Measurements from ENCODE around the gene RASSF5.
A peak's percentile ranks its signal among the peaks of the same experiment; 100 is the strongest.

Gene RASSF5

DNA sequence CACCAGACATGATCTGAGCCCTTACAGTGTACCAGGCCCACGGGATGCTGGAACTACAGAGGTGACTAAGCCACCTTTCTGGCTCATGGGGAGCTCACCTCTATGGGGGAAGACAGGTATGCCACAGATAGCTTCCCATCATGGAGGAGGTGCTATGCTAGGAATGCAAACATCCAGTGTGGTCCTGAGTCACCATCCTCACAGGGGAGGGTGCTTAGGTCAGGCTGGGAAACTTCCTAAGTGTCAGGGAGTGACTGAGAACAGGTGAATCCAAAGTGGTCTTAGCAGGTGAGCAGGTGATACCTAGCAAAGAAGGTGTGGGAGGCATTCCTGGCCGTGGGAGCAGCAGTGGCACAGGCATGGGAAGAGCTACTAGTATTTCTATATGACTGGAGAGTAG lies 8.6 kb upstream of the RASSF5 start:
- DNase-seq = no peak

DNA sequence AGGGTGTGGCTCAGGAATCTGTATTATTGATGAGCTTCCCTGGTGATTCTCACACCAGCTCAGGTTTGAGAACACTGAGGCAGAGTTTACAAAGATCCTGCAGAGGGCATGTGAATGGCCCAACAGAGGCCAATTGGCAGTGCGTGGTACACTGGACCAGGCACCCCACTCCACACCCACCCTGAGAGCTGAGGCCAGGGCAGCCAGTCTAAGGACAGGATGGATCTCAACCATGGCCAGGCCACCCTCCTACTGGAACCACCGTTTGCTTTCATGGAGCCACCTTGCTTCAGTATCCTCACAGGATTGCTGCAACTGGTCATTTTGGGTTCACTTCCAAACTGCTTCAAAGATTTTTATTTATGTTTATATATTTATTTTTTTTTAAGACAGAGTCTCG lies 7.3 kb upstream of the RASSF5 start:
- DNase-seq = no peak

DNA sequence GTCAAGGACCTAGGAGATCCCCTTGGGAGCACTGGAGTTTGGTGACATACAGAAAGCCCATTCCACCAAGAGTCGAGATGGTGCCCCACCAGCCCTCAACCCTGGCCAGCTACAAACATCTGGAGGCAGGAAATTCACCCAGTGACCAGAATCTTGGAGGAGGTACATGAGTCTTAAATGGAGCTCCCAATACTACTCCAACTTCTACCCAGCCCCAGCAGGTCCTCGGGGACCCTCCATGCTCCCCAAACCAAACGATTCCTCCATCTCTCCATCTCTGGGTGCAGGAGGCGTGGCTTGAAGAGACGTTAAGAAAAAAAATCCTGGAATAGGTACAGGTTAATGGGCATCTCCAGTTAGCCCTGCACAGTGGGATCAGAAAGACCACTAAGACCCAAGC lies 5.5 kb upstream of the RASSF5 start:
- no peak for DNase-seq

DNA sequence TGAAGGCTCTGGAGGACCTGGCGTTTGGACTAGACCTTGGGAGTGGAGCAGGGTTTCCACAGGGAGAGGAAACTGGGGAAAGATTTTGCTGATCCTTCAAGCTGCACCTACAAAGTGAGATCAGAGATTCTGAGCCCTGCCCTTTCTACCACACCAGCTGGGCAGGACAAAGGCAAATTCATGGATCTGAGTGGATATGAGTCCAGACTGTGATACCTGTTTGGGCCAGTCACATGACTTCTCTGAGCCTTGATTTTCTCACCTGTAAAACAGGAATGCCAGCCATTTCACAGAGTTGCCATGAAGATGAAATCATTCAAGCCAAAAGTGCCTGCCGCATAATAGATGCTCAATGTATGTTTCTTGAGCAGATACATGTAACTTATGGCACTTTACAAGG lies 4.9 kb upstream of the RASSF5 start:
- no peak for DNase-seq

DNA sequence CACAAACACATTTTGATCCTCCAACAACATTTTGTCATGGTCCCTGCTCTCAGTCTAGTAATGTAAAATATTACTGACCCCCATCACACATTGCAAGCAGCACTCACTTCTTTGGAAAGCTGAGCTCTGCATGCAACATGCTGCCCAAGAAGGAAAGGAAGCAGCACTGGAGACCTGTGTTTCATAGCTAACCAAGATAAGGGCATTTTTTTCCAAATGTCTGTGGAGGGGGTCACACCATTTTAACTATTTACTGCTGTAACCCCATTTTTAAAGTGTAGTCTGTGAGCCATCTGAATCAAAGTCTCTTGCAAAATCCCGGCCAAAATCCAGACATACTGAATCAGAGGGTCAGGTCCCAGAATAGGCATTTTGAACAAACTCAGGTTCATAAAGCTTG lies 4.5 kb upstream of the RASSF5 start:
- DNase-seq = no peak

DNA sequence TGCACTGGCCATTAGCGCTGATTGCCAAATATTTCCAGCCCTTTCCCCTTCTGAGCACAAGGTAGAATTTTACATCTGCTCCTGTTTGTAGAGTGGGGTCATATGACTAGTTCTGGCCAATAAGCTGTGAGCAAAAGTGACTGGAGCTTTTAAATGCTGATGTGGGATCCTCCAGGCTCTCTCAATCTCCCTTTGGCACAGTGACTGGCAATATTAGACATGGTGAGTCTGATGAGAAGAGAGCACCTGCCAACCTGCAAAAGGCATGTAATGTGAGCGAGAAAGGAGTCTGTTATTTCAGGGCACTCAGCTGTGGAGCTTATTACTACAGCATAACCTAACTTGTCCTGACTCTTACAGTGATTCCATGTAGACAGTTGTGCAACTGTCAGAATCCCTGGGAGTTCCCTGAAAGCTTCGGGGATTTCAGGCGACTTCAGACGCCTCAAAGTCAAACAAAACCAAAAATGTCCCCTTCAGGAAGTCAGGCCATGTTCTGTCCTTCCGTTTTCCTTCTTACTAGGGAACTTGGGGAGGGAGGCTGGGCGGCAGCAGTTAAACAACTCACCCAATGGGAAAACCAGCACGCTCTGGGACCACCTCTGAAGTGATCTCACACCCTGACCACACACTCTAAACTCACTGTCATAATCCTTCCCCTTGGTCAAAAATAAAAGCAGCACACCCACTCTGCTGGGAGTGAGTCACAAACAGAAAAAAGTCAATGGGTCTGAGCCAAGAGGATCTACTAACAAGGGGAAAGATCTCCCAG lies 3.6 kb upstream of the RASSF5 start:
- DNase-seq = peak; percentile 76

DNA sequence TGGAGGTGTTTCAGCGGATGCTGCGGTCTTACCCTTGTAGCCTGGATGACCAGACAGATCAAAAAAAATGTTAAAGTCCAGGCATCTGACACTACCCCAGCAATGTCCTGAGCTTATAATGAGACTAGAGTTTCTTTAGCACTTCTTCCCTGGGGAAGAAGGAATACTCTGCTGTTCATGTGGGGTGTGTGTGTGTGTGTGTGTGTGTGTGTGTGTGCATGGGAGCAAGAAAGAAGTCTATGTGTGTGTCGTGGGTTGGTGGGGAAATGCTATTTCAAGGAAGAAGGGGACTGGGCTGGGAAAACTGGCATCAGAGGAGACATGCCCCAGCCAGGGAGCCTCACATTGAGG lies 3.0 kb upstream of the RASSF5 start:
- DNase-seq = no peak

DNA sequence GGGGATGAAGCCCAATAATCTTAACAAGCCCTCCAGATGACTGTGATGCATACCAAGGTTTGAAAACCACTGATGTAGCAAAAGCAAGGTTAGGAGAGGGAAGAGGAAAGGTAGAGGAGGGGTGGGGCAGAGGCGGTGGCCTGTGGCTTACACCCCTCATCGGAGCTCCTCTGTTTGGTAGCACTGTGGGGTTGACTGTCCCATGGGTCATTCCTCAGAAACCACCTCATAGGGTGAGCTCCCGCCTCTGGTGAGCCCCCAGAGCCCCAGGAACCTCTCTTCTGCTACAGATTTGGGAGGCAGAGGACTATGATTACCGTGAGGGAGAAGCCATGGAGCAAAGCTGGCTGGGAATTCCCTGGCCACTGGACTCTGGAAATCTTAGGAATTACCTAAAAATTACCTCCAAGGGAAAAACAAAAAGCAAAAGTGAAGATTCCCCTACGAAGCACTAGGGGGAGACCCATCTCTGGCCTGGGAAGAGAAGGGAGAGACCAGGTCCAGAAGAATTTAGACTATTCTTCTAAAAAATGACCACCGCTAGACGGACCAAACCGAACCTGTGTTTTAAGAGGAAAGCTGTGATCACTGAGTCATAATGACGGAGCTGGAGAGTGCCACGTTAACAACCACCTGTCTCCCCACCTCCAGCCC lies 1.5 kb upstream of the RASSF5 start:
- no peak for DNase-seq

DNA sequence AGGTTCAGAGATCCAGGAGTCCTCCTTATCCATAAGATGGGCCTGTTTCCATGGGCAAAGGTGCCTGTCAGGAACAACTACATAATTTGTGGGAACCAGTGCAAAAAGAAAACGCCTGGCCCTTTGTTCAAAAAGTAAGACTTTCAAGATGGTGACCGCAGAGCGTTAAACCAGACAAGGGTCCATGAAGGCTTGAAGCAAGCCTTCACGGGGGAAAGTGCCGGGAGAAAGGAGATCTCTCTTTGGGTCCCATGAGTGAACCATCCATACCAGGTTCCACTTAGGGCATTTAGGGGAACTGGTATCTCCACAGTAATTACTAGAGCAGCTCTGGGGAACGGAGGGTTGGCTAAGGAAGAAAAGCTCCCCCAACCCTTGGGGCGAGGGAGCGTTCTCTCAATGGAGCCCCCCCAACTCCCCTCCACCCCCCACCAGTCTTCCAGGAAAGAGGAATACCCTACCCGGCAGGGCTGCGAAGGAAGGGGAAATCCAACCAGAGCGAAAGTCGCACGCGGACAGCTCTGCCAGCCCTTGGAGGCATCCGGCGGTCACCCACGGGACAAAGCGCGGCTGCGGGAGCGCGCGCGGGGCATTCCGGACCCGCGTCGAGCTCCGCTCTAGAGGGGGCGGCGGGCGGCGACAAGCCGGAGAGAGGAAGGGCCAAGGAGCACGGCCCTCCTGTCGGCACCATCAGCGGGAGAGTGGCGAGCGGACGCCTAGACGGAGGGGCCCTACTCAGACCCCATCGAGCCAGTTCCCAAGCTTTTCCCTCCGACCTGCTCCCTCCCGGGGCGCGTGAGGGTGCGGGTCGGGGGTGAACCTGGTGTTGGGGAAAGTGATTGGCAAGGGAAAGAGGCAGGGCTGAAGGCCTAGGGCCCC lies 687 bp upstream of the RASSF5 start:
- DNase-seq = peak; percentile 69

DNA sequence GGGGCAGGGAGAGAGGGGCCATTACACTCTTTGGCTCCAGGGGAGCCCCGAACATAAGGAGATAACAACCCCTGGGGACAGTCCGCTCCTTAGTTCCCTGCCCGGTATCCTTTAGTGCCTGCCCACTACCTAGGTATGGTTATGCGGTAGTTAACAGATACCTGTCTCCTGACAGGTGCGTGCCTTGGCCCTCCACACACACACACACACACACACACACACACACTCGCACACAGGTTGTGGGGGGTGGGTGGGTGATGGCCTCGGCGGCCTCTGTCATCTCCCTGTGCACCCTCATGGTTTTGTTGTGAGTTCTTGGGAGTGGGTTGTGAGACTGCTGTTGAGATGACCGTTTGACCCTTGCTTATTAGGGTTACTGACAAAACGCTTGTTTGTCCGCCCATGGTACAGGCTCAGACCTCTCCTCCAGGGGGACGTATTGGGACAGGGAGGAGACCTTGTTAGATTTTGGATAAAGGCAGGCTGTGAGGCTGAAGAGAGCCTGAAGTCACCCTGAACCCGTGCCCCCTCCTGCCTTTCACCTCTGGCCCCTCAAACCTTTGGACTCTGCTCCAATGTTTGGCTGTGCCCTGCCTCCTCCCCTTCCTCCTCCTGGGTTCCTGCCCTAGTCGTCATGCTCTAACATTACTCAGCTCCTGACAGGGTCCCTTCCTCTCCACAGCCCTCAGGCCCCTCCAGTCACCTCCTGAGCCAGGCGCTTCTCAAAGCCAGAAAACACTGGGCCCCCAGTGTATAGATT lies 979 bp downstream of the RASSF5 start:
- no peak for DNase-seq

DNA sequence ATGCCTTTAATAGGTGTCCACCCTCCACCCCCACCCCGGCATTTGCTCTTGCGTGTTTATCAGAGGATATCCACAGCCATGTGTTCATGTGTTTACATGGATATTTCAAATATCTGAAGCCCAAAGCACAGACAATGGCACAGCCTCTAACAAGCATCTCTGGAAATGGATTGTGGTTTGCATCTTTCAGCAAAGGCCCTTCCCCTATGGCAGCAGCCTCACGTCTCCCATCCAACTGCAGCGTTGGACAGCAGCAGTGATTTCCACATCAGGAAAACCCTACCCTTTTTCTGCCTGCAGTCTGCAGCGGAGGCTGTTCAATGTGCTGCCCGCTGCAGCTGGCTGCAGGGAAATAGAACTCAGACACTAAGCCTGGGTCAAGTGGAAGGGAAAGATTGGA lies 1.6 kb downstream of the RASSF5 start:
- DNase-seq = no peak

DNA sequence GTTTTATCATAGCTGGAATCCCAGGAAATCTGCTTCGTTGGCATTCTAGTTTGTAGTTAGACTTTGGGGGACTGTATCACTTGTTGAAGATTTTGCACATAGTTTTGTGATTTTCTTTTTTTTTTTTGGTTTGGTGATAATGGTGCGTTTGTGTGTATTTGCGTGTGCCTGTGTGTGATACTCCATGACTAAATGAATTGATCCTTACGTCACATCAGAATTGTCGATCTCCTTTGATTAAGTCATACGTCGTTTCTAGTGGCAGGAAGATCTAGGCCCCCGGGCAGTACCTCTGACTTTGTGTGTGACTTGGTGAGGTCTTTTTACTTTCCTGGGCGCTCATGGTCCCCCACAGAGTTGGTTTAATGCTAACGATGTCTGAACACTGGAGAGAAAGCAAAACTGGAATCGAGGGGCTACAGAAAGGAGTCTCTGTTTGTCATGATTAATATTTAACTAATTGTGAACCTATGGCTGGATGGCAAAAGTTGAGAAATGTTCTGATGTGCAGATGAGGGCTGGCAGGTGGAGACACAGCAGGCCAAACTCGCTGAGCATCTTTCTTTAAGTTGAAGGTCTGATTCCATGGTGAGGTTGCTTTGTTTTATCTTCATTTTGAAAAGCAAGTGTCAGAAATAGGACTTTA lies 2.4 kb downstream of the RASSF5 start:
- no peak for DNase-seq

DNA sequence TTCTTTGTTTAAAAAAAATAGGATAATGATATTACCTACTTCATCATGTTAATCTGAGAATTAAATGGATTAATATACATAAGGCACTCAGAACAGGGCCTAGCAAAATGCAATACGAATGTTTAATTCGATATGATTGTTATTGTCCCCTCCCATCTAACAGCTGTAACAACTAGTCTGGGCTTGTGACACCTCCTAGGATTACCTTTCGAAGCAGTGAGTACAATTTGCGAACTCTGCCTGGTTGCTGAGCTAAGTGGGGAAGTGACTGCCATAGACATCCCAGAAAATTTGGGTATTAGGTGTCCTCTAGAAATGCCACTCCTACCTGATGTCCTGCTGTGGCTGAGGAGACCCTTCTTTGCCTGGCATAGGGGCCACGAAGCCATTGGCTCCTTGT lies 3.0 kb downstream of the RASSF5 start:
- DNase-seq = no peak

DNA sequence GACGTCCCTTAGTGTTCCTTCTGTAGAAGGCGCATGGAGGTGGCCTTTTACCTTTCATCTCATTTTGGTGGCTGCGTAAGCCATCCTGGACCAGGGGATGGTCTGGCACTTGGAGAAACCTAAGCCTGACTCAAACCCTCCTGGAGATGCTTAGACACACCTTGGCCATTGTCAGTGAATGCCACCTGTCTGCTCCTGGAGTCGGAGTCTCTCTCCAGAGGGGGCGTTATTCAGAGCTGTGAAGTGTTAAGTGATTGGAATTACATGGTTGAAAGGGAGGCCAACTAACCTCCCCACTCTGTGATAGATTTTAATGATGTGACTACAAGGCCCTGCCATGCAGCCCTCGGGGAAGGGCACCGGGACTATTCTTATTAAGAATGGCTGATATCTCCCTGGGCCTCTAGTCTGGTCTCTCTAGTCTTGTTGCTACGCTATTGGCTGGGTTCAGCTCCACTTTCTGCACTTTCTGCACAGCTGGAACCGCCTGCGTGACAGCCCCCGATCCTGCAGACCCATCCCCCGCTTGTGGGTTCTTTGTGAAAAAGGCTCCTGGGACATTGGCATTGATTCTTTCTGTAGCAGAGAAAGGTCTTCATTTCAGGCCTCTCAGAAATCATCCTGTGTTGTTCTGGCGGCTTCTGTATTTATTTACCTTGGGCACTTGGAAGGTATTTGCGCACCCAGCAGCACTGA lies 4.2 kb downstream of the RASSF5 start:
- no peak for DNase-seq

DNA sequence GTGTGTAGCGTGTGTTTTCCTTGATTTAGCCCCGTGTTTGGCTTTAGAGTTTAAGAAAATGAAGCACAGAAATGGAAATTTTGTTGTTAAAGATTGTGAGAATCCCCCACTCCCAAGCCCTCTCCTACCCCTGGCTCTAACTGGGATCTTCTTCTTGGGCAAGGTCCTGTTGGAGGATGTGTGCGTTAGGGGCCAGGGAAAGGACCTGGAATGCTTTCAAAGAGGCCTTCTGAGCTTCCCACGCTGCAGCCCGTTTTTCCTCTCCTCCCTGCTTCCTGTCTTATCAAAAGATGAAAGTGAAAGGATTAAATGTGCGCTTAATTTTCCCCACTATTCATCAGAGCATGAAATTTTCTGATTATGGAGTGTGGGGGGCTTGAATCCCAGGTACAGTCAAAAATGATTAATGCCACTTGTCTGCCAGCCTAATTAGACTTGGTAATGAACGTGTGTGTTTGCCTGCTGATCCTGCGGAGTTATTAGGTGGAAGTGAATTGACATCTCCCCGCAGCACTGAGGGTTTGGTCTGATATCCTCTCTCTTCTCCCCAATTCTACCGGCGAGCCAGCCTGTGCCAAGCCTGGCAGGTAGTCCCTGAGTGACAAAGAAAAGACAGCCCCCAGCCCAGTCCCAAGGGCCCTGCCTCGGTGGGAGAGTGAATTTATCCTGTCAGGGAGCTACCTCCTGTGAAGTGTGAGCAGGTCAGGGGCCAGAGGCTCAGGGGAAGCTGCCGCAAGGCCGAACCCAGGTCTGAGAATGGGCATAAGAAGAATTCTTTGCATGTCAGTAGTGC lies 4.9 kb downstream of the RASSF5 start:
- no peak for DNase-seq

DNA sequence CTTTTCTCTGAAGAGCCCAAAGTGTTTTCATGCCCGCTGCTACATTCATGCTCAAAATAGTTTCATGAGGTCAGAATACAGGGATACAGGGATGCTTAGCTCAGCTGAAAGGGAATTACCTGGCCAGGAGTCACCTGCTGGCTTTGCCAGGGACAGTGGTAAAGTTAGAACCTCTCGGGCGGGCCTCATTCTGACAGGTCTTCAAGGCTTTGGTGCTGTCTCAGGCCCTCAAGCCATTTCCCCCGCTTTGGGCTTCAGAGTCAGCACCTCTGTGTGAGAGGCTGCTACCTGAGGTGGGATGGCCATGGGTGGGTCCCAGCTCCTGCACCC lies 5.5 kb downstream of the RASSF5 start:
- no peak for DNase-seq

DNA sequence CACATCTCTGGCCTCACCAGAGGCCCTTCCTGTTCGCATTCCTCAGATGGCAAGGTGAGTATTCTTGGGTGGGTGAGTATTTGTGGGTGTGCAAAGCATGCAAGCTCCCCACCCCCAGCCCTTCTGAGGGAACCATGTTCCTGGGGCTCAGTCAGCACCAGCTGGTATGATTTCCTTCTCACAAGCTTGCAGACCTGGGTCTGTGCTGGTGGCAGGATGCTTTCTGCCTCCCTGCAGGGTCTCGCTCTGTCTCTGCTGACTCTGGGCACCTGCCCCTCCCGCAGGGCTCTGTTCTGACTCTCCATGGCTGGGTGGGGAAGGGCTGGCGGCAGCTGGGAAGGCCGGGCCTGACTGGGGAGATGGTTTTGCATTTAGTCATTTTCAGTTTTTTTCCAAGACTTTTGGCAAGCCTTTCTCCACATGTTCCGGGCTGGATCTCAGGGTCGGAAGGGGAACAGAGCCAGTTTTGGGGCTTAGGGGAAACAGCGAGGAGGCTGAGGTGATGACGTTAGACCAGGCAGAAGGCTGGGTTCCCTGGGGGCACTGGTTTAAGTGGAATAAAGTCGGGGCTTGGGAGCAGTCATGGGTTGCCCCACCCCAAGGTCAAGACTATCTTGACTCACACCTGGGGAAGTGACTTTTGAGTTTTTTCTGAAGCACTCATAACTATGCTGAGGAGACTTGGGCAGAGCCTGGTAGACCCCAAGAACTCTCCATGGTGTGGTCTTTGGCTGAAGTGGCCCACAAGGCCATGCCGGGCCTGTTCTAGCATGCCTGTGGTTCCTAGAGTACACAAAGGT lies 6.2 kb downstream of the RASSF5 start:
- no peak for DNase-seq

DNA sequence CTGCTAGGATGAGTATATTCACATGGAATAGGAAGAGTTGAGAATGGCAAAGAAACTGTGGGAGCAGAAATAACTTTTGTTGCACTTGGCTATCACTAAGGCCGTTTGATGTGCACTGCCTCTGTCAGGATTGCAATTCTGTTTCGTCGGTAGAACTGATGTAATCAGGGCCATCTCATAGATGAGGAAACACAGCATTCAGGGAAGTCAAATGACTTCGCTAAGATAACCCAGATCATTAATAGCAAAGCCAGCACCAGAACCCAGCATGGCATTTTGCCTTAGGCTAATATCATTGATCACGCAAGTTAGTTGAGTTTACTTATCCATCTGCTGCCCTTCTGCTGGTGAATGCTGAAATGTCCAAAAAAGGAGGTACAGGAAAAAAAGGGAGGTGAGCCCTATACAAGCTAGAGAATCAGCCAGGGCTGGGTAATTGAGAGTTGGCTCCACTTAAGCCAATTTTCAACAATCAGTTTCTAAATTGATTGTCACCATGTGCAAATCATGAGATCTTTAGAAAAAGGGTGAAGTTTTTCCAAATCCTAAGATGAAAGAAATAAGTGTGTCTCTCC lies 7.6 kb downstream of the RASSF5 start:
- DNase-seq = no peak

DNA sequence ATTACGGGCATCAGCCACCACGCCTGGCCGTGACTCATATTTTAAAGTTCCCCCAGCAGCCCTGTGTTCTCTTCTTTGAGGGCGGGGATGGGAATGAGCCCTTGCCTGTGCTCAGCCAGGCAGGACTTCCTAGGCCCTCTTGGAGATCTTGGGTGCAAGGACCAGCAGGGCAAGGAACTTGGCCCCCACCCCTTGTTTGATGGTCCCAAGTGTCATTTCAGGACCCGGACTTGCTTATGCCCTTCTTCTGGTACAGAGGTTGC lies 9.3 kb downstream of the RASSF5 start:
- no peak for DNase-seq

DNA sequence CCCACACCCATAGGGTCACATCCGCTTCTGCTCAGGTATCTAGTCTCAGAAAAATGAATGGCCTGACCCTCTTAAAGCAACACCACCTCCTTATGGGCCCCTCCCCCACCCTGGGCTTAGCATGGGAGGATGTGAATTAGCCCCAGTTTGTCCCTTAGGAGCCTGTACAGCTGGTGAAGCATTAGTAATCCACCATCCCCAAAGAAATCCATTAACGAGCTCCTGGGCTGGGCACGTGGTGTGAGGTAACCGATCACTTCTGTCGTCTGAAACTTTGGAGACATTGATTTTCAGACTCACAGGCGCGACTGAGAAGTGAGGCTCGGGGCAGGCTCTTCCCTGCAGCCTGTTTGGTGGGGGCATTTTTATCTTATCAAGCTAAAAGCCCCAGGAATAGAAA lies 10.5 kb downstream of the RASSF5 start:
- DNase-seq = no peak
